GM18526 (cell line): Measurements from ENCODE around the gene HSD17B8.

Experiments used
- POLR2A ChIP-seq: IDR thresholded peaks from 3 replicates; pipeline ENCODE4 v1.6.1; 2011; ENCODE audit not compliant: insufficient read length; ENCODE audit errors: extremely low read depth

Gene HSD17B8

GRCh38 chr6:33178755-33179475 lies 25.5 kb upstream of the HSD17B8 start:
- TF ChIP-seq POLR2A = no peak

- no peak for TF ChIP-seq POLR2A
These were observed 23.3 kb upstream of the HSD17B8 start for GRCh38 chr6:33181141-33181540.

- no peak for TF ChIP-seq POLR2A
These were observed 21.3 kb upstream of the HSD17B8 start for GRCh38 chr6:33183071-33183683.

- no peak for TF ChIP-seq POLR2A
These were observed 19.3 kb upstream of the HSD17B8 start for GRCh38 chr6:33185190-33185589.

GRCh38 chr6:33185654-33186187 lies 18.7 kb upstream of the HSD17B8 start:
- TF ChIP-seq POLR2A = no peak

GRCh38 chr6:33187809-33188208 lies 16.6 kb upstream of the HSD17B8 start:
- no peak for TF ChIP-seq POLR2A

- no peak for TF ChIP-seq POLR2A
These were observed 15.3 kb upstream of the HSD17B8 start for GRCh38 chr6:33189164-33189563.

GRCh38 chr6:33189625-33190448 lies 14.6 kb upstream of the HSD17B8 start:
- no peak for TF ChIP-seq POLR2A

GRCh38 chr6:33190504-33191107 lies 13.8 kb upstream of the HSD17B8 start:
- TF ChIP-seq POLR2A = no peak

GRCh38 chr6:33191383-33192104 lies 12.9 kb upstream of the HSD17B8 start:
- no peak for TF ChIP-seq POLR2A

GRCh38 chr6:33192105-33192646 lies 12.3 kb upstream of the HSD17B8 start, which contains the start of gene COL11A2:
COL11A2 (minus strand) TSS chr6:33192467; CDS start chr6:33192240, 227 bp downstream.
- no peak for TF ChIP-seq POLR2A

GRCh38 chr6:33192671-33193602 lies 11.5 kb upstream of the HSD17B8 start:
- TF ChIP-seq POLR2A = no peak

GRCh38 chr6:33193619-33194018 lies 10.8 kb upstream of the HSD17B8 start:
- no peak for TF ChIP-seq POLR2A
